ENCODE results near the gene ARHGAP15.
A peak's percentile ranks its signal among the peaks of the same experiment; 100 is the strongest.

ARHGAP15 gene

GRCh38 chr2:143701785-143702184, 572.6 kb downstream of the ARHGAP15 start:
- Histone ChIP-seq H3K36me3 (ENCODE audit: control insufficient read depth in 1 of 2, insufficient read depth in 2 of 2, low read length in 2 of 2) (peaks cover 0 to 5% of the 10 kb centered on the region in 2 donors), H3K4me3 (ENCODE audit: low read depth in 1 of 2, low read length in 2 of 2) (no peak overlapping the region), H3K9me3 (ENCODE audit: control insufficient read depth in 1 of 2, low read length in 2 of 2) (no peaks in the 10 kb centered on the region), H3K27ac (ENCODE audit: low read length) (no peak overlapping the region), H3K4me1 (ENCODE audit: control insufficient read depth in 1 of 2, insufficient read depth in 2 of 2, low read length in 2 of 2) (no peaks in the 10 kb centered on the region), H3K27me3 (ENCODE audit: low read depth, low read length) (no peaks in the 10 kb centered on the region)

GRCh38 chr2:143702931-143703330, 573.7 kb downstream of the ARHGAP15 start:
- Histone ChIP-seq H3K27me3 (ENCODE audit: low read depth, low read length) (no peaks in the 10 kb centered on the region), H3K9me3 (ENCODE audit: control insufficient read depth in 1 of 2, low read length in 2 of 2) (no peaks in the 10 kb centered on the region), H3K4me1 (ENCODE audit: control insufficient read depth in 1 of 2, insufficient read depth in 2 of 2, low read length in 2 of 2) (no peaks in the 10 kb centered on the region), H3K27ac (ENCODE audit: low read length) (no peak overlapping the region), H3K4me3 (ENCODE audit: low read depth in 1 of 2, low read length in 2 of 2) (no peak overlapping the region), H3K36me3 (ENCODE audit: control insufficient read depth in 1 of 2, insufficient read depth in 2 of 2, low read length in 2 of 2) (peaks cover 0 to 5% of the 10 kb centered on the region in 2 donors)

DNA sequence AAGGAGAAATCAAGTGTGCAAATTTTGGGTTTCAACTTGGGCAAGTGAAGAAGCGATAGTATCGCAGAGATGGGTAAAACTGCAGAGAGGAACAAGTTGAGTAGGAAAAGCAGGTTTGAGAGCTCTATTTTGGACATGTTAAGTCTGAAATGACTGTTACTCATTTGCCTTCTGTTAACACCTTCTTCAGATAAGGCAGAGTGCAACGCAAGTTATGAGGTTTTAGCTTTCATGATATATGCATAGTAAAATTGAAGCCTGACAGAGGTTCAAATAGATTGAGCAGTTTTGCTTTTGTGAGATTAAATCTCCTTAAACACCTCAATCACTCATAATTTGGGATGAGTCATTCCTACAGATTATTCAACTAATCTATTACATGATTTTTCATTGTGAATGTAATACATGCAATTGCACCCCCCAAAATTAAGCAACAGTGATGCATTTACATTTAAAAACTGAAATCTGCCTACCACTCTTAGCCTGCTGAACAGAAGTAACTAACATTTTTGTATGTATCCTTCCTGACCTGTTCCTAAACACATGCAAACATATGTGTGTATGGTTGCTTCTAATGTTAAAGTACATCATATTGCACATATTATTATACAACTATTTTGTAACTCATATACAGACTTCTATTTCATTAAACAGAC, 575.4 kb downstream of the ARHGAP15 start:
- Histone ChIP-seq H3K27me3 (ENCODE audit: low read depth, low read length) (no peaks in the 10 kb centered on the region), H3K4me3 (ENCODE audit: low read depth in 1 of 2, low read length in 2 of 2) (no peak overlapping the region), H3K27ac (ENCODE audit: low read length) (no peak overlapping the region), H3K4me1 (ENCODE audit: control insufficient read depth in 1 of 2, insufficient read depth in 2 of 2, low read length in 2 of 2) (no peaks in the 10 kb centered on the region), H3K9me3 (ENCODE audit: control insufficient read depth in 1 of 2, low read length in 2 of 2) (no peaks in the 10 kb centered on the region), H3K36me3 (ENCODE audit: control insufficient read depth in 1 of 2, insufficient read depth in 2 of 2, low read length in 2 of 2) (peaks cover 0 to 5% of the 10 kb centered on the region in 2 donors)

DNA sequence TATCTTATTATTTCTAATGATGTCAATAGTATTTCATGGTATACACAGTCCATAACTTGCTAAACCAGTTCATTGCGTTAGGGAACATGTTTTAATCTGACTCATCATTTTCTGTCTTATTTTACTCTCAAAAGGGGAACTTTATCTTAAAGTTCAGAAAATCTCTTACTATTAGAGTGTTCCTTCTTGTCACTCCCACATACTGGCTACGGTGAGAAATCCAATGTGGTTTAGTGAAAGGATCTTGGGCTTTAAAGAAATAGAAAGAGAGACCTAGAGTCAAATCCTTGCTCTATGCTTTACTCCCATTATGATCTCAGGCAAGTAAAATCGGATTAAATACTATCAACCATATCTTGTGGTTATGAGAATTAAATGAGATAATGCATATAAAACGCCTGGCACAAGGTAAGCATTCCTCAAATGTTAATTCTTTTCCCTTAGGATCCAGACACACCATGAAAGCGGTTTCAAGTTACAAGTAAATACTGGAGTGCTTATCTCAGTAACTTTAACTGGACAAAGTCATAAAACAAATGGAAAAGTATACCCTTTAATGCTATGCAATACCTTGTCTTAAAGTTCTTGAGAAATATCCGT, 576.0 kb downstream of the ARHGAP15 start:
- H3K27ac ChIP-seq (ENCODE audit: low read length), result no peak overlapping the region
- H3K36me3 ChIP-seq (ENCODE audit: control insufficient read depth in 1 of 2, insufficient read depth in 2 of 2, low read length in 2 of 2), result peaks cover 0 to 5% of the 10 kb centered on the region in 2 donors
- H3K9me3 ChIP-seq (ENCODE audit: control insufficient read depth in 1 of 2, low read length in 2 of 2), result no peaks in the 10 kb centered on the region
- H3K4me1 ChIP-seq (ENCODE audit: control insufficient read depth in 1 of 2, insufficient read depth in 2 of 2, low read length in 2 of 2), result no peaks in the 10 kb centered on the region
- H3K4me3 ChIP-seq (ENCODE audit: low read depth in 1 of 2, low read length in 2 of 2), result no peak overlapping the region
- no peaks in the 10 kb centered on the region for H3K27me3 ChIP-seq (ENCODE audit: low read depth, low read length)

DNA sequence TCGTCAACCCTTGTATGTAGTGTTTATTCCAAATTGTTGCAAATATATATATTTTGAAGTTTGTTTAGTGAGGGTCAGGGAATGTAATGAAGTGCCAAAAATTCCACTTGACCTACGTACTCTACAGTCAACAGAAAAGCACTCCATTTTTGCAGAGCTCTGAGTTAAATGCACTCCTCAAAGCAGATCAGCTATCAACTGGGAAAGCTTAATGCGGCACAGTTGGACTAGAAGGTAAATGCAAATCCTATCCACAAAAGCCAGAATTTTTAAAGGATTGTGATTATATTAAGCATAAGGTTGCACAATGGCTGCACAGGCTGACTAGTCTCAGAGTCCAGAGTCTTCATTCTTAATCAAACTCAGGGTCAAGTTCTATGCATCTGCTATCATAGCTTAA, 577.1 kb downstream of the ARHGAP15 start:
- Histone ChIP-seq H3K27ac (ENCODE audit: low read length) (no peak overlapping the region), H3K4me3 (ENCODE audit: low read depth in 1 of 2, low read length in 2 of 2) (no peak overlapping the region), H3K4me1 (ENCODE audit: control insufficient read depth in 1 of 2, insufficient read depth in 2 of 2, low read length in 2 of 2) (no peaks in the 10 kb centered on the region), H3K9me3 (ENCODE audit: control insufficient read depth in 1 of 2, low read length in 2 of 2) (no peaks in the 10 kb centered on the region), H3K27me3 (ENCODE audit: low read depth, low read length) (no peaks in the 10 kb centered on the region), H3K36me3 (ENCODE audit: control insufficient read depth in 1 of 2, insufficient read depth in 2 of 2, low read length in 2 of 2) (peaks cover 0 to 5% of the 10 kb centered on the region in 2 donors)

DNA sequence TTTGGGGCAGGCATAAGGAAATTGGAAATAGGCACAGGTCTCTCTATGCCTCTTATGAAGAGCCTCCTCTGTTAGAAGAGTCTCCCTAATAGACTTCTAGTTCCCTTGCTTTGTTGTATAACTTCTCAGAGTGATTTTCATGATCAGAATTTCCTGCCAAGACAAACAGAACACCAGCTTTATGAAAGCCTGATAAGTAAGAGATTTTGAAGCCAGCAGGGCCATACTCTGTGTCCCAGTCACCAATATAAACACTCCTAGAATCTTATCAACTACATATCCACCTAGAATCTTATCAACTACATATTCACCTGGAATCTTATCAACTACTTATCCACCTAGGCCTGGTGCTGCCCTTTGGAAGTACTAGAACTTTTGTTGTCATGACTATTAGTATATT, 579.5 kb downstream of the ARHGAP15 start:
- Histone ChIP-seq H3K27ac (ENCODE audit: low read length) (no peak overlapping the region), H3K4me3 (ENCODE audit: low read depth in 1 of 2, low read length in 2 of 2) (no peak overlapping the region), H3K9me3 (ENCODE audit: control insufficient read depth in 1 of 2, low read length in 2 of 2) (no peaks in the 10 kb centered on the region), H3K4me1 (ENCODE audit: control insufficient read depth in 1 of 2, insufficient read depth in 2 of 2, low read length in 2 of 2) (no peaks in the 10 kb centered on the region), H3K27me3 (ENCODE audit: low read depth, low read length) (no peaks in the 10 kb centered on the region), H3K36me3 (ENCODE audit: control insufficient read depth in 1 of 2, insufficient read depth in 2 of 2, low read length in 2 of 2) (peaks cover 0 to 5% of the 10 kb centered on the region in 2 donors)

- no peaks in the 10 kb centered on the region for H3K9me3 ChIP-seq (ENCODE audit: control insufficient read depth in 1 of 2, low read length in 2 of 2)
- no peak overlapping the region for H3K27ac ChIP-seq (ENCODE audit: low read length)
- H3K27me3 ChIP-seq (ENCODE audit: low read depth, low read length), result no peaks in the 10 kb centered on the region
- H3K4me3 ChIP-seq (ENCODE audit: low read depth in 1 of 2, low read length in 2 of 2), result no peak overlapping the region
- no peaks in the 10 kb centered on the region for H3K4me1 ChIP-seq (ENCODE audit: control insufficient read depth in 1 of 2, insufficient read depth in 2 of 2, low read length in 2 of 2)
- no peaks in the 10 kb centered on the region for H3K36me3 ChIP-seq (ENCODE audit: control insufficient read depth in 1 of 2, insufficient read depth in 2 of 2, low read length in 2 of 2)
These were observed 581.0 kb downstream of the ARHGAP15 start for GRCh38 chr2:143710196-143710595.

- Histone ChIP-seq H3K27me3 (ENCODE audit: low read depth, low read length) (no peaks in the 10 kb centered on the region), H3K36me3 (ENCODE audit: control insufficient read depth in 1 of 2, insufficient read depth in 2 of 2, low read length in 2 of 2) (no peaks in the 10 kb centered on the region), H3K4me1 (ENCODE audit: control insufficient read depth in 1 of 2, insufficient read depth in 2 of 2, low read length in 2 of 2) (no peaks in the 10 kb centered on the region), H3K27ac (ENCODE audit: low read length) (no peak overlapping the region), H3K9me3 (ENCODE audit: control insufficient read depth in 1 of 2, low read length in 2 of 2) (no peaks in the 10 kb centered on the region), H3K4me3 (ENCODE audit: low read depth in 1 of 2, low read length in 2 of 2) (no peak overlapping the region)
These were observed 581.7 kb downstream of the ARHGAP15 start for GRCh38 chr2:143710879-143711278.

DNA sequence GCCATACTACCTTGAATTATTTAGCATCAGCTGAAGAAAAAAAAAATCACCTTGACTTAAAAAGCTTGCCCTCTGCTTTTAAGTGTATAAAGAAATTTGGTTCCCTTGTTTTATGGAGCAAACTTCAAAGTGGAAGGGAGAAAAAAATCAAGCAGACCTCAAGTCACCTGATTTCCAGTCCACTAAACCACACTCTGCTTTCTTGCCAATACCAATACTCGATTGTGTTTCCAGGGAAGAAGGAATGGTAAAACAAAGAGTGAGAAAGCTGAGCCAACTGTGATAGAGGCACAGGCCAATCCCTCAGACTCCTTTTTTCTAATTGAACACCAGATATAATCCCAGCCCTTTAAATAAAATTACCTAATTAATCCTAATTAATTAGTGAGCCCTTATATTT, 587.3 kb downstream of the ARHGAP15 start:
- Histone ChIP-seq H3K9me3 (ENCODE audit: control insufficient read depth in 1 of 2, low read length in 2 of 2) (no peaks in the 10 kb centered on the region), H3K4me1 (ENCODE audit: control insufficient read depth in 1 of 2, insufficient read depth in 2 of 2, low read length in 2 of 2) (peaks cover 0 to 7% of the 10 kb centered on the region in 2 donors), H3K27ac (ENCODE audit: low read length) (no peak overlapping the region), H3K36me3 (ENCODE audit: control insufficient read depth in 1 of 2, insufficient read depth in 2 of 2, low read length in 2 of 2) (no peaks in the 10 kb centered on the region), H3K4me3 (ENCODE audit: low read depth in 1 of 2, low read length in 2 of 2) (no peak overlapping the region), H3K27me3 (ENCODE audit: low read depth, low read length) (no peaks in the 10 kb centered on the region)

DNA sequence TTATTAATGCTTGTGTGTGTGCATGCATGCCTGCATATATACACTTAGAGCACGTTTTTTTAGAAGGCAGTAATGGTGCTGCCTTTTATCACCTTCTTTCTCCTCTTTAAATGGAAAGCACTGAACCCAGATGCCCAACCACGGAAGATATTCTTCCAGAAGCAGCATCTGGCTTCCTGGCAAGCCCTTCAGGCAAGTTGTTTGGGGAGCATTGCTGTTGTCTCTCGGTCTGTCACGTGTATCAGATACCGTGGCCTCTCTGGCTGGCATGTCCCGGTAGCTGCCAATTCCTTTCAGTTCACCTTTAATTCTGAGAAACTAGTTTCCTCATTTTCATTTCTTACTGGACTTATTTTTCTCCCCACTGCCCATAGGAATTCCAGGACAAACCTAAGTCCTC, 587.8 kb downstream of the ARHGAP15 start:
- Histone ChIP-seq H3K9me3 (ENCODE audit: control insufficient read depth in 1 of 2, low read length in 2 of 2) (no peaks in the 10 kb centered on the region), H3K4me3 (ENCODE audit: low read depth in 1 of 2, low read length in 2 of 2) (peak overlapping the region in 1 of 2 donors; percentile 14), H3K4me1 (ENCODE audit: control insufficient read depth in 1 of 2, insufficient read depth in 2 of 2, low read length in 2 of 2) (peaks cover 0 to 7% of the 10 kb centered on the region in 2 donors), H3K27ac (ENCODE audit: low read length) (no peak overlapping the region), H3K36me3 (ENCODE audit: control insufficient read depth in 1 of 2, insufficient read depth in 2 of 2, low read length in 2 of 2) (no peaks in the 10 kb centered on the region), H3K27me3 (ENCODE audit: low read depth, low read length) (no peaks in the 10 kb centered on the region)

GRCh38 chr2:143717536-143718168, 588.4 kb downstream of the ARHGAP15 start:
- H3K4me1 ChIP-seq (ENCODE audit: control insufficient read depth in 1 of 2, insufficient read depth in 2 of 2, low read length in 2 of 2), result peaks cover 0 to 7% of the 10 kb centered on the region in 2 donors
- no peaks in the 10 kb centered on the region for H3K27me3 ChIP-seq (ENCODE audit: low read depth, low read length)
- H3K27ac ChIP-seq (ENCODE audit: low read length), result no peak overlapping the region
- peak overlapping the region in 1 of 2 donors; percentile 14 for H3K4me3 ChIP-seq (ENCODE audit: low read depth in 1 of 2, low read length in 2 of 2)
- no peaks in the 10 kb centered on the region for H3K9me3 ChIP-seq (ENCODE audit: control insufficient read depth in 1 of 2, low read length in 2 of 2)
- no peaks in the 10 kb centered on the region for H3K36me3 ChIP-seq (ENCODE audit: control insufficient read depth in 1 of 2, insufficient read depth in 2 of 2, low read length in 2 of 2)

Data from muscle layer of duodenum (tissue), 2 donors.